ENCODE measurements around the gene CDC37L1.
"Not testable (repeated sequence)": the region's sequence is repeated elsewhere in the genome, so short reads cannot be mapped to it uniquely, and the experiment has no call there.

CDC37L1 gene

GRCh38 chr9:4717815-4718214 lies 38.4 kb downstream of the CDC37L1 start:
- no peak for DNase-seq

GRCh38 chr9:4718911-4719310 lies 39.5 kb downstream of the CDC37L1 start:
- no peak for DNase-seq

- DNase-seq = no peak
Measured at GRCh38 chr9:4721736-4722135, 42.4 kb downstream of the CDC37L1 start.

GRCh38 chr9:4725706-4726442 lies 46.5 kb downstream of the CDC37L1 start:
- DNase-seq = no peak

- DNase-seq = no peak
Measured at GRCh38 chr9:4727593-4727992, 48.2 kb downstream of the CDC37L1 start.

GRCh38 chr9:4732890-4733289 lies 53.5 kb downstream of the CDC37L1 start:
- DNase-seq = no peak

GRCh38 chr9:4734150-4734549 lies 54.8 kb downstream of the CDC37L1 start:
- DNase-seq = no peak

- DNase-seq = no peak
Measured at GRCh38 chr9:4738866-4739586, 59.7 kb downstream of the CDC37L1 start.

- DNase-seq = no peak
Measured at GRCh38 chr9:4739587-4740387, 60.4 kb downstream of the CDC37L1 start.

- DNase-seq = peak; percentile 43
Measured at GRCh38 chr9:4740388-4740637, 60.9 kb downstream of the CDC37L1 start.

- DNase-seq = peak; percentile 90
Measured at GRCh38 chr9:4740638-4741364, 61.4 kb downstream of the CDC37L1 start, which contains the start of gene AK3. Gene AK3, minus strand, starts transcription at chr9:4741202. Its CDS starts 115 bp downstream, at chr9:4741087.

- peak; percentile 40 for DNase-seq
Measured at GRCh38 chr9:4741365-4742089, 62.2 kb downstream of the CDC37L1 start.

- no peak for DNase-seq
Measured at GRCh38 chr9:4742246-4742645, 62.9 kb downstream of the CDC37L1 start.

- DNase-seq = no peak
Measured at GRCh38 chr9:4743131-4743875, 63.9 kb downstream of the CDC37L1 start.

GRCh38 chr9:4746278-4747030 lies 67.1 kb downstream of the CDC37L1 start:
- no peak for DNase-seq

GRCh38 chr9:4748612-4749011 lies 69.2 kb downstream of the CDC37L1 start:
- DNase-seq = no peak

- peak; percentile 6 for DNase-seq
Measured at GRCh38 chr9:4750023-4750673, 70.8 kb downstream of the CDC37L1 start.

- not testable (repeated sequence) for DNase-seq
Measured at GRCh38 chr9:4754530-4754929, 75.2 kb downstream of the CDC37L1 start.

GRCh38 chr9:4755026-4755609 lies 75.7 kb downstream of the CDC37L1 start:
- DNase-seq = no peak

- DNase-seq = no peak
Measured at GRCh38 chr9:4756420-4756819, 77.1 kb downstream of the CDC37L1 start.

Data from NCI-H345 (cell line).